HepG2 (cell line): ENCODE results near the gene CSNK2B. TPM values are rescaled to one million over a fixed set of nuclear protein-coding genes. Genes with fewer than 3 reads are reported as not detected.

Source experiments
- AHR ChIP-seq: IDR thresholded peaks from 2 replicates; pipeline ENCODE4 v1.6.1; 2018; ENCODE audit warnings: missing genetic modification reagents, missing compliant biosample characterization
- ATAD3A ChIP-seq: sonication (generic); formaldehyde crosslinking; IDR thresholded peaks from 2 replicates; pipeline ENCODE4 v1.4.0; 2020; ENCODE audit warnings: missing genetic modification reagents
- BHLHE40 ChIP-seq: IDR thresholded peaks from 2 replicates; pipeline ENCODE4 v1.6.1; 2011; ENCODE audit warnings: low read length, improper control_type of control experiment
- IKZF1 ChIP-seq: fragments of 450-650 bp; IDR thresholded peaks from 2 replicates; pipeline ENCODE4 v1.7.1; 2016
- MTA3 ChIP-seq: sonication (generic); formaldehyde crosslinking; IDR thresholded peaks from 2 replicates; pipeline ENCODE4 v1.4.0; 2020; ENCODE audit warnings: missing genetic modification reagents
- NFE2 ChIP-seq: sonication (generic); formaldehyde crosslinking; IDR thresholded peaks from 2 replicates; pipeline ENCODE4 v1.4.0; 2020; ENCODE audit warnings: missing genetic modification reagents
- NKX3-1 ChIP-seq: sonication (generic); formaldehyde crosslinking; IDR thresholded peaks from 2 replicates; pipeline ENCODE4 v1.5.0; 2020; ENCODE audit warnings: missing genetic modification reagents
- ONECUT2 ChIP-seq: sonication (generic); formaldehyde crosslinking; IDR thresholded peaks from 2 replicates; pipeline ENCODE4 v1.4.0; 2020; ENCODE audit warnings: missing genetic modification reagents
- PRMT3 ChIP-seq: sonication (generic); formaldehyde crosslinking; IDR thresholded peaks from 2 replicates; pipeline ENCODE4 v1.8.1; 2022; ENCODE audit warnings: low read depth, mild to moderate bottlenecking, moderate library complexity, missing genetic modification reagents, borderline replicate concordance
- STAT6 ChIP-seq: sonication (generic); formaldehyde crosslinking; IDR thresholded peaks from 2 replicates; pipeline ENCODE4 v1.4.0; 2020; ENCODE audit warnings: missing genetic modification reagents, mild to moderate bottlenecking, borderline replicate concordance
- TRIM24 ChIP-seq: sonication (generic); formaldehyde crosslinking; IDR thresholded peaks from 2 replicates; pipeline ENCODE4 v1.8.0; 2022; ENCODE audit warnings: mild to moderate bottlenecking, missing genetic modification reagents
- XRCC5 ChIP-seq: fragments of 200-400 bp; formaldehyde crosslinking; optimal IDR thresholded peaks from 2 replicates; pipeline ENCODE3; 2017; ENCODE audit warnings: mild to moderate bottlenecking, low read length
- ZBTB44 ChIP-seq: sonication (generic); formaldehyde crosslinking; IDR thresholded peaks from 2 replicates; pipeline ENCODE4 v1.4.0; 2020; ENCODE audit warnings: missing genetic modification reagents
- ZNF331 ChIP-seq: sonication (generic); formaldehyde crosslinking; IDR thresholded peaks from 2 replicates; pipeline ENCODE4 v1.4.0; 2020; ENCODE audit warnings: missing genetic modification reagents
- ZNF335 ChIP-seq: sonication (generic); formaldehyde crosslinking; IDR thresholded peaks from 2 replicates; pipeline ENCODE4 v1.4.0; 2020; ENCODE audit warnings: missing genetic modification reagents
- ZNF383 ChIP-seq: sonication (generic); formaldehyde crosslinking; IDR thresholded peaks from 2 replicates; pipeline ENCODE4 v1.4.0; 2020; ENCODE audit warnings: missing genetic modification reagents, mild to moderate bottlenecking, borderline replicate concordance
- ZNF451 ChIP-seq: sonication (generic); formaldehyde crosslinking; IDR thresholded peaks from 2 replicates; pipeline ENCODE4 v1.5.0; 2020; ENCODE audit warnings: mild to moderate bottlenecking, missing genetic modification reagents
- ZNF484 ChIP-seq: sonication (generic); formaldehyde crosslinking; IDR thresholded peaks from 2 replicates; pipeline ENCODE4 v1.5.1; 2020; ENCODE audit warnings: mild to moderate bottlenecking, low read depth, missing genetic modification reagents, borderline replicate concordance
- ZNF547 ChIP-seq: sonication (generic); formaldehyde crosslinking; IDR thresholded peaks from 2 replicates; pipeline ENCODE4 v1.5.1; 2020; ENCODE audit warnings: mild to moderate bottlenecking, missing genetic modification reagents
- ZNF576 ChIP-seq: sonication (generic); formaldehyde crosslinking; IDR thresholded peaks from 2 replicates; pipeline ENCODE4 v1.4.0; 2020; ENCODE audit warnings: mild to moderate bottlenecking, missing genetic modification reagents
- ZNF614 ChIP-seq: IDR thresholded peaks from 2 replicates; pipeline ENCODE4 v1.6.1; 2018; ENCODE audit warnings: missing biosample characterization, missing genetic modification reagents, inconsistent platforms, borderline replicate concordance
- ZNF652 ChIP-seq: IDR thresholded peaks from 2 replicates; pipeline ENCODE4 v1.6.1; 2016; ENCODE audit warnings: low read depth, borderline replicate concordance
- polyA plus RNA-seq, 8 experiments: library from polyadenylated mRNA; depleted of rRNA in 3 of 8; stranded (reverse) in 7 of 8; unstranded in 1 of 8; fragments of >200 nt; fragmentation: Illumina TruSeq in 4 of 8; extraction: Trizol in 4 of 8; gene quantifications; 2 replicates each; pipeline versions ENCODE4 v1.2.1 to v1.2.3, GENCODE V29; 2011 to 2016; ENCODE audit warnings: low read depth in 4 of 8, missing spikeins in 1 of 8, mixed read lengths in 1 of 8; ENCODE audit not compliant: insufficient read depth in 1 of 8
- total RNA-seq, 5 experiments: library from RNA; depleted of rRNA; stranded (reverse); fragments of >200 nt; fragmentation: Illumina TruSeq; extraction: Trizol; gene quantifications; 2 replicates each; pipeline ENCODE4 v1.2.3, GENCODE V29; 2016; ENCODE audit warnings: low read depth in 1 of 5

Gene CSNK2B
- total and polyA plus RNA-seq, 2 of the 13 experiments (the other 11 are each of a cell fraction or from before 2014, with no cell fraction given) = 111 to 296 TPM

GRCh38 chr6:31660381-31661261, 5.3 kb upstream of the CSNK2B start, which contains the start of gene C6orf47 (continued):
- TF ChIP-seq ZBTB44 (CRISPR knock-in tag) = no peak
- no peak for TF ChIP-seq BHLHE40
- no peak for TF ChIP-seq ONECUT2 (CRISPR knock-in tag)
- no peak for TF ChIP-seq IKZF1
- peak; percentile 50; the same call in 1 of the 2 replicates for TF ChIP-seq ZNF484 (CRISPR knock-in tag)
- no peak for TF ChIP-seq ATAD3A (CRISPR knock-in tag)
- peak; percentile 33; the same call in 1 of the 2 replicates for TF ChIP-seq ZNF614 (CRISPR knock-in tag)
- peak; percentile 90 for TF ChIP-seq NKX3-1
- TF ChIP-seq ZNF451 (CRISPR knock-in tag) = peak; percentile 85; the same call in 1 of the 2 replicates
- peak; percentile 75 for TF ChIP-seq XRCC5
- no peak; the same call in 1 of the 2 replicates for TF ChIP-seq AHR (CRISPR knock-in tag)
- TF ChIP-seq TRIM24 (CRISPR knock-in tag) = no peak
- peak; percentile 69; the same call in 1 of the 2 replicates for TF ChIP-seq ZNF331
- TF ChIP-seq STAT6 (CRISPR knock-in tag) = peak; percentile 80; the same call in 1 of the 2 replicates
- no peak; the same call in 1 of the 2 replicates for TF ChIP-seq ZNF576
- no peak for TF ChIP-seq MTA3 (CRISPR knock-in tag)
- TF ChIP-seq NFE2 (CRISPR knock-in tag) = no peak
- peak; percentile 98 for TF ChIP-seq ZNF335 (CRISPR knock-in tag)
- no peak for TF ChIP-seq ZNF383
- TF ChIP-seq ZNF652 = no peak
- TF ChIP-seq ZNF547 (CRISPR knock-in tag) = peak; percentile 84; the same call in 1 of the 2 replicates
- TF ChIP-seq PRMT3 = peak; percentile 65; the same call in 1 of the 2 replicates
